ENCODE data around the gene SESN3.
A peak's percentile ranks its signal among the peaks of the same experiment; 100 is the strongest.

Gene SESN3

DNA sequence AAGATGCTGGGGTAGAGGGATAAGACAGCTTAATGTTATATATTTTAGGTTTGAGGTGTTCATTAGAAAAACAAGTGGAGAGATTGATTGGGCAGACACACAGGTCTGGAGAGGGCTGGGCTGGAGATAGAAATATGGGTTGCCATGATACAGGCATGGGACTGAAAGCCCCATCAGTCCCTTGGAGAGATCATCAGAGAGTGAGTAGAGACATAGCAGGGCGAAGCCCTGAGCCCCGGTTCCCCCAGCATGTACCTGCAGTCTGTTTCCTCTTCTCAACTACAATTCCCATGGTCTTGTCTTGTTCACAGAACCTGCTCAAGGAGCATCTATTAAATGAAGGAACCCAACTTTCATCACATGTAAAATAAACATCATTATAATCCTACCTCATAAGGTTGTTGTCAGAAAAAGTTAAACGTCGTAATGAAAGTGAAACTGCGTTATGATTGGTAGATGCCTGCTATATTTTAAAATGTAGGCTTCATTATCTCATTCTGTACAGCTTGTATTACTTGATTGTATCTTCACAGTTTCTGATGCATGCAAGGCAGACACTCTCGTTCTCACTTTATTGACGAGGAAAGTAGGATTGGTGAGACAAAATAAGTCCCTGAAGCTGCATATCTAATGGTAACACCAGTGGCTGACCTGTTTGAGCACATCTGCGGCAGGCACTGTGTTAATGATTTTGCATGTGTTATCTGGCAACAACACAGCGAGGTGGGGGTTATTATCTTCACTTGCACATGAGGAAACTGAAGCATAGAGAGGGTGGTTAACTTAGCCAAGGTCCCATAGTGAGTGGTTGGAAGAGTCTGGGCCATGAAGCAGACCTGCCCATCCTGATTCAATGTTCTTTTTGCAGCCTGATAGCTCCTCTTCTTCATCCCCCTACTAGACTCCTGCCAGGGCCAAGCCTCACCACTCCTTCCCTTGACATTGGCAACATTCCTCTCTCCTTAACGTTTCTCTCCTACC is 77.8 kb downstream of the SESN3 start:
- no peak overlapping the region for H3K4me3 ChIP-seq (IDR thresholded peaks at IDR 0.05; ENCODE audit: insufficient read depth, low read depth, low read length)
- H3K27ac ChIP-seq: no peak overlapping the region
- peaks cover 4% of the 10 kb centered on the region for H3K4me1 ChIP-seq (ENCODE audit: low read depth, poor library complexity, severe bottlenecking)
- H3K79me2 ChIP-seq (ENCODE audit: insufficient read depth, low read depth): no peaks in the 10 kb centered on the region
- H3K27me3 ChIP-seq (ENCODE audit: insufficient read depth, low read depth): no peaks in the 10 kb centered on the region
- H3K4me2 ChIP-seq: no peak overlapping the region
- no peaks in the 10 kb centered on the region for H3K36me3 ChIP-seq (ENCODE audit: insufficient read depth)
- H4K20me1 ChIP-seq (ENCODE audit: insufficient read depth): no peaks in the 10 kb centered on the region
- no peak overlapping the region for H2AFZ ChIP-seq (ENCODE audit: low read depth)
- no peak overlapping the region for H3K9ac ChIP-seq
- TF ChIP-seq, protein P1, sequence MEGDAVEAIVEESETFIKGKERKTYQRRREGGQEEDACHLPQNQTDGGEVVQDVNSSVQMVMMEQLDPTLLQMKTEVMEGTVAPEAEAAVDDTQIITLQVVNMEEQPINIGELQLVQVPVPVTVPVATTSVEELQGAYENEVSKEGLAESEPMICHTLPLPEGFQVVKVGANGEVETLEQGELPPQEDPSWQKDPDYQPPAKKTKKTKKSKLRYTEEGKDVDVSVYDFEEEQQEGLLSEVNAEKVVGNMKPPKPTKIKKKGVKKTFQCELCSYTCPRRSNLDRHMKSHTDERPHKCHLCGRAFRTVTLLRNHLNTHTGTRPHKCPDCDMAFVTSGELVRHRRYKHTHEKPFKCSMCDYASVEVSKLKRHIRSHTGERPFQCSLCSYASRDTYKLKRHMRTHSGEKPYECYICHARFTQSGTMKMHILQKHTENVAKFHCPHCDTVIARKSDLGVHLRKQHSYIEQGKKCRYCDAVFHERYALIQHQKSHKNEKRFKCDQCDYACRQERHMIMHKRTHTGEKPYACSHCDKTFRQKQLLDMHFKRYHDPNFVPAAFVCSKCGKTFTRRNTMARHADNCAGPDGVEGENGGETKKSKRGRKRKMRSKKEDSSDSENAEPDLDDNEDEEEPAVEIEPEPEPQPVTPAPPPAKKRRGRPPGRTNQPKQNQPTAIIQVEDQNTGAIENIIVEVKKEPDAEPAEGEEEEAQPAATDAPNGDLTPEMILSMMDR (conservative IDR thresholded peaks at IDR 0.05; ENCODE audit: low read depth, low read length): no peak

DNA sequence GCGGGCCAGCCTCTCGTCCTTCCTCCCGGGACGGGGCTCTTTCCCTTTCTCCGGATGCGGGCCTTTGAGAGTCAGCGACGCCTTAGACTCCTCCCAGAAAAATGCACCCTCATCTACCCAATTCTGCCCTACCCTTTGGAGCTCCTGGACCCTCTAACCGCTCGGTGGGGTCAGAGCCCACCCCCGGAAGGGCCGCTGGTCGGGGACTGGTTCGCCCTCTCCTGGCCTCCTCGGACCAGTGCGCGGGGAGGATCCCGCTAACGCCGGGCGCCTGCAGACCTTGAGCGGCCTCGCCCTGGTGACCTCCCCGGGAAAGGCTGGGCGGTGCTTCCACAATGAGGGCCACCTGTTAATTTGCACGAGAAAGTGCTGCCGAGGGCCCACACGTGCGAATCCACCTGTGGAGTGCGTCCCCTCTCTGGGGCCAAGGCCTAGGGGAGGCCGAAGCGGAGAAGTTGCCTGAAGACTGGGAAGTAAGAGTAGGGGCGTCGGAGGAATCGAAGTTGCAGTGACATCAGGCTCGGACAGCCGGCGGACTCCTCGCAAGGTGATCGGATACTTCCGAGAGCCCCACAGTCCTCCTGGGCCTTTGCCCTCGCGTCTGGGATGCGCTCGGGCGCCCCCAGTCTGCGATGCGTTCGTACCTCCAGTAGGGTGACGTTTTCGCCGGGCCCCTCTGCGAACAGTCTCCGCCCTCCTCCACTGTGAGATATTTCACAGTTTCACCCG is 79.9 kb downstream of the SESN3 start:
- TF ChIP-seq, protein P1 (conservative IDR thresholded peaks at IDR 0.05; ENCODE audit: low read depth, low read length): no peak; the same call in 1 of the 2 replicates
- Histone ChIP-seq H2AFZ (ENCODE audit: low read depth) (peak overlapping the region; percentile 94), H3K36me3 (ENCODE audit: insufficient read depth) (no peaks in the 10 kb centered on the region), H3K4me2 (peak overlapping the region; percentile 48), H3K9ac (peak overlapping the region; percentile 80), H3K79me2 (ENCODE audit: insufficient read depth, low read depth) (no peaks in the 10 kb centered on the region), H4K20me1 (ENCODE audit: insufficient read depth) (no peaks in the 10 kb centered on the region), H3K27me3 (ENCODE audit: insufficient read depth, low read depth) (no peaks in the 10 kb centered on the region), H3K4me1 (ENCODE audit: low read depth, poor library complexity, severe bottlenecking) (peaks cover 4% of the 10 kb centered on the region), H3K27ac (peak overlapping the region; percentile 83), H3K4me3 (IDR thresholded peaks at IDR 0.05; ENCODE audit: insufficient read depth, low read depth, low read length) (no peak overlapping the region)

DNA sequence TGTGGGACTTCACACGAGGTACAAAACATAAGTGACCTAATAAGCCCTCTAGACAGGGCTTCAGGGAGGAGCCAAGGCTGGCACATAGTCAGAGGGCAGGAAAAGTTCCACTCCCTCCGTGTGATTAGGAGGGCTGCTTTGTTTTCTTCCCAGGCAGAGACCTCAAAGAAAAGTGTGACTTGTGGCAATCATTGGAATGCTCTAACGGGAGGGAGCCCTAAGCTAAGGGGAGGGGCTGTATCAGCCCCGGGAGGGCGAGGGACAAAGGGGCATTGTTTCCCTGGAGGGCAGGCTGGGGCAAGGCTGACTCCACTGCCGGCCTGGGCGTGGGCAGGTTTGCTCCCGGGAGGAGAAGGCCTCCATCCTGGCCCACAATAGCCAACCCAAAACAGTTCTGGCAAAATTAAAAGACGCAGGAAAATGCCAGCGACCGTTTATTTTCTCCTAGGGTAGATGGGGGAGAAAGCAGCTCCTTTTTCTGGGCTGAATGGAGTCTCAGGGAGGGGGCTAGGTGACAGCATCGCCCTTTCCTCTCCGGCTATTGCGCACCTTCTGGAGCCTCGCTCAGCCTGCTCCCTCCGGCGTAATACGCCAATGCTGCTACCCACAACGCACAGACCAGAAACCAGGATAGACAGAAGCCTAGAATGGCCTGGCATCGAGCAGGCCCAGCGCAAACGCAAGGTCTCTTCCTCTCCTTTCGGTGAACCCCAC is 81.2 kb downstream of the SESN3 start:
- no peak overlapping the region for H3K9ac ChIP-seq
- H3K27me3 ChIP-seq (ENCODE audit: insufficient read depth, low read depth): no peaks in the 10 kb centered on the region
- H3K4me3 ChIP-seq (IDR thresholded peaks at IDR 0.05; ENCODE audit: insufficient read depth, low read depth, low read length): no peak overlapping the region

DNA sequence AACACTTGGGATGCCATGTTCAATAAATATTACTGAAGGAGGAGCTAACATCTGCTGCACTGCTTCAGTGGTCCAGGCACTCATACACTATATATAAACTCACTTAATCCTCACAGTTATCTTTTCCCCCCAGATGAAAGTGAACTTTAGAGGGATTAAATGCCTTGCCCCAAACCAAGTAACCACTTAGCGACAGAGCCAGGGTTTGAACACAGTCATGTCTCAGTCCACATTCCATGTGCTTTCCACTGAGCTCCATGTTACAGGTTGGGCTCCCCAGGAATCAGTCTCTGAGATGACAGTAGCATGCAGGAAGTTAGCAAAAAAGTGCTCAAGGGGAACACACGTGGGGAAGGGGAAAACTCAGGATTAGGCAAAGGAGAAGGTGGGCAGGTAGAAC is 82.1 kb downstream of the SESN3 start:
- TF ChIP-seq, protein P1 (conservative IDR thresholded peaks at IDR 0.05; ENCODE audit: low read depth, low read length): no peak
- Histone ChIP-seq H3K27ac (no peak overlapping the region), H3K27me3 (ENCODE audit: insufficient read depth, low read depth) (no peaks in the 10 kb centered on the region), H2AFZ (ENCODE audit: low read depth) (no peak overlapping the region), H3K4me2 (no peak overlapping the region), H3K4me1 (ENCODE audit: low read depth, poor library complexity, severe bottlenecking) (peaks cover 4% of the 10 kb centered on the region), H3K4me3 (IDR thresholded peaks at IDR 0.05; ENCODE audit: insufficient read depth, low read depth, low read length) (no peak overlapping the region), H3K36me3 (ENCODE audit: insufficient read depth) (no peaks in the 10 kb centered on the region), H4K20me1 (ENCODE audit: insufficient read depth) (no peaks in the 10 kb centered on the region), H3K79me2 (ENCODE audit: insufficient read depth, low read depth) (no peaks in the 10 kb centered on the region), H3K9ac (no peak overlapping the region)

More for the DNA sequence above, 81.2 kb downstream of the SESN3 start:
- Histone ChIP-seq H3K4me1 (ENCODE audit: low read depth, poor library complexity, severe bottlenecking) (peaks cover 4% of the 10 kb centered on the region), H4K20me1 (ENCODE audit: insufficient read depth) (no peaks in the 10 kb centered on the region), H3K79me2 (ENCODE audit: insufficient read depth, low read depth) (no peaks in the 10 kb centered on the region), H3K4me2 (no peak overlapping the region), H3K36me3 (ENCODE audit: insufficient read depth) (no peaks in the 10 kb centered on the region), H2AFZ (ENCODE audit: low read depth) (no peak overlapping the region), H3K27ac (no peak overlapping the region)
- TF ChIP-seq, protein P1 (conservative IDR thresholded peaks at IDR 0.05; ENCODE audit: low read depth, low read length): no peak

Data from KMS-11 (cell line).